Measurements from ENCODE around the gene CWC22. TPM values are rescaled to one million over a fixed set of nuclear protein-coding genes. Genes with fewer than 3 reads are reported as not detected.

The CWC22 gene
- total RNA-seq, 1 donor from 2014 or later, result 18.5 TPM

GRCh38 chr2:180046202-180046601 lies 39.1 kb upstream of the CWC22 start:
- TF ChIP-seq, protein P1, sequence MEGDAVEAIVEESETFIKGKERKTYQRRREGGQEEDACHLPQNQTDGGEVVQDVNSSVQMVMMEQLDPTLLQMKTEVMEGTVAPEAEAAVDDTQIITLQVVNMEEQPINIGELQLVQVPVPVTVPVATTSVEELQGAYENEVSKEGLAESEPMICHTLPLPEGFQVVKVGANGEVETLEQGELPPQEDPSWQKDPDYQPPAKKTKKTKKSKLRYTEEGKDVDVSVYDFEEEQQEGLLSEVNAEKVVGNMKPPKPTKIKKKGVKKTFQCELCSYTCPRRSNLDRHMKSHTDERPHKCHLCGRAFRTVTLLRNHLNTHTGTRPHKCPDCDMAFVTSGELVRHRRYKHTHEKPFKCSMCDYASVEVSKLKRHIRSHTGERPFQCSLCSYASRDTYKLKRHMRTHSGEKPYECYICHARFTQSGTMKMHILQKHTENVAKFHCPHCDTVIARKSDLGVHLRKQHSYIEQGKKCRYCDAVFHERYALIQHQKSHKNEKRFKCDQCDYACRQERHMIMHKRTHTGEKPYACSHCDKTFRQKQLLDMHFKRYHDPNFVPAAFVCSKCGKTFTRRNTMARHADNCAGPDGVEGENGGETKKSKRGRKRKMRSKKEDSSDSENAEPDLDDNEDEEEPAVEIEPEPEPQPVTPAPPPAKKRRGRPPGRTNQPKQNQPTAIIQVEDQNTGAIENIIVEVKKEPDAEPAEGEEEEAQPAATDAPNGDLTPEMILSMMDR (IDR thresholded peaks at IDR 0.05), result no peak
- Histone ChIP-seq H3K27ac (no peak overlapping the region), H3K4me1 (no peaks in the 10 kb centered on the region), H3K36me3 (no peaks in the 10 kb centered on the region), H3K4me3 (no peak overlapping the region), H3K27me3 (no peaks in the 10 kb centered on the region), H3K9me3 (no peaks in the 10 kb centered on the region)
- intact Hi-C loops (cut with DNase I), result no loop called here
- no peak for DNase-seq (ENCODE audit: low spot score in 2 of 2)

DNA sequence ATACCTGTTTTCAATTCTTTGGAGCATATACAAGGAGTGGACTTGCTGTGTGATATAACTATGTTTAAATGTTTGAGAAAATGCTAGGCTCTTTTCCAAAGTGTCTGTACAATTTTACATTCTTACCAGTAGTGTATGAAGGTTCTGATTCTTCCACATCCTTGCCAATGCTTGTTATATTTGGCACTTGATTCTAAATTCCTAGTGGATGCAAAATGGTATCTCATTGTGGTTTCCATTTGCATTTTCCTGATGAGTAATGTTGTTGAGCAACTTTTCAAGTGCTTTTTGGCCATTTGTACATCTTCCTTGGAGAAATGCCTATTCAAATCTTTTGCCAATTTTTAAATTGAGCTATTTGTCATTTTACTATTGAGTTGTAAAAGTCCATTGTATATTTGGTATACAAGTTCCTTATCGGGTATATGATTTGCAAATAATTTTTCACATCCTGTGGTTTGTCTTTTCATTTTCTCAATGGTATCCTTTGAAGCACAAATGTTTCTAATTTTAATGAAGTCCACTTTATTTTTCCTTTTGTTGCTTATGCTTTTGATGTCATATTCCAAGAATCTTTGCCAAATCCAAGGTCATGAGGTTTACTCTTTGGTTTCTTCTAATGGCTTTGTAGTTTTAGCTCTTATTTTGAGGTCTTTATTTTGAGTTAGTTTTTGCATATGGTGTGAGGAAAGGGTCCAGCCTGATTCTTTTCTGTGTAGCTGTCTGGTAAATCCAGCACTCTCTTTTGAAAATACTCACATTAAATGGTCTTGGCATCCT lies 33.2 kb upstream of the CWC22 start:
- TF ChIP-seq, protein P1 (IDR thresholded peaks at IDR 0.05), result no peak

DNA sequence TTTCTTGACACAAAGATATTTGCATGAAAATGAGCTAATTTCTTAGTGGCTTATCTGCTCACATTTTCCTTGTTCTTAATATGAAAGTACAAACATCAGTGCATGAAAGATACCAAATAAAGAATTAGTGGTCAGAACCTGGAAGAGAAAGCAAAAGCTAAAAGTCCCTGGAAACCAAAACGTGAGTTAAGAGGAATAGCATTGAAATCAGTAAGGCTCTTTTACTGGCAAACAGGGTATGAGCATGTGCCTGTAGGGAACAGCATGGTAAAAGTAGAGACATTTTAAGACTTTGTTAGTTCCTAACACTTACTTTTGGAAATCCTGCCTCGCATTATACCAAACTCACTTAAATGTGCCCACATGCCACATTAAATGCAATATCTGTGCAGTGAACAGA lies 31.9 kb upstream of the CWC22 start:
- no peaks in the 10 kb centered on the region for H3K9me3 ChIP-seq
- H3K36me3 ChIP-seq, result no peaks in the 10 kb centered on the region
- H3K27ac ChIP-seq, result no peak overlapping the region
- H3K4me1 ChIP-seq, result no peaks in the 10 kb centered on the region
- no peaks in the 10 kb centered on the region for H3K27me3 ChIP-seq
- DNase-seq (ENCODE audit: low spot score in 2 of 2), result no peak
- TF ChIP-seq, protein P1 (IDR thresholded peaks at IDR 0.05), result no peak
- intact Hi-C loops (cut with DNase I), result no loop called here
- no peak overlapping the region for H3K4me3 ChIP-seq

More for the DNA sequence above, 33.2 kb upstream of the CWC22 start:
- no peak overlapping the region for H3K4me3 ChIP-seq
- no peak overlapping the region for H3K27ac ChIP-seq
- no peaks in the 10 kb centered on the region for H3K36me3 ChIP-seq
- no peak for DNase-seq (ENCODE audit: low spot score in 2 of 2)
- H3K9me3 ChIP-seq, result no peaks in the 10 kb centered on the region
- no peaks in the 10 kb centered on the region for H3K27me3 ChIP-seq
- intact Hi-C loops (cut with DNase I), result no loop called here
- no peaks in the 10 kb centered on the region for H3K4me1 ChIP-seq

DNA sequence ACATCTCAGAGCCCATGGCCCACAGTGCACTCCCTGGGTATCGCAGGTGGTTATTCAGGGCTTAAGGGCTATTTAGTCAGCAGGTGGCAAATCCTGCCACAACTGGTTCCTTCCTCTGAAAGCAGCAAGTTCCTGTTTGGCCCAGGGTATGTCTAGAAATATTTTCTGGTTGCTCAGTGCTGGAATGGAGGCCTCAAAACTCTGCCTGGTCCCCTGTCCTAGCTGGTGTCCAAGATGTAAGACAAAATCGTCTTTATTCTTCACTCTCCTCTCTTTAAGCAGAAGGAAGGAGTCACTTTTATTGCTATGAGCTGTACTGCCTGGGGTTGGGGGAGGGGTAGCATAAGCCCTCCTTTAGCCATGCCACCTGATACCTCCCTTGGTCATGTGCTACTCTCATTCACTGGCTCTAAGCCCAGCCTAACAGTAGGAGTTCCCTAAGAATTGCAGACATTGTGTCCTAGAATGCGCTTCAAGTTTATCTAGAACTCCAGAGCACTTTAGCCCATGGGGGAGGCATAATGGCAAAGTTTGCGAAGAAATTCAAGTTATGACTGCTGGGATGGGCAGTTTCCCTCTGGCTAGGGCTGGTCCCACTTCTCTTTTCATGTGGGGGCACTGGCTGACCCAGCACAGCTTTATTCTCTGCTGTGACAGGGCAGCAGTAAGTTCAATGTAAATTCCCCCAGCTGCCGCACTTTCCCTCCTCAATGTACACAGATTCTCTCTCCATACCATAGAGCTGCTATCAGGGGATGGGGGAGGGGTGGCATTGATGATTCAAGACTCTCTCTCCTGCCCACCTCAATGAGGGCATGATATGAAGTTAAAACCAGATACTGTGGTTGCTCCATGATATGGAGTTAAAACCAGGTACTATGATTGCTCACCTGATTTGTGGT lies 27.1 kb upstream of the CWC22 start:
- Histone ChIP-seq H3K4me3 (no peak overlapping the region), H3K4me1 (no peaks in the 10 kb centered on the region), H3K27ac (no peak overlapping the region), H3K36me3 (no peaks in the 10 kb centered on the region), H3K27me3 (no peaks in the 10 kb centered on the region), H3K9me3 (peaks cover 6 to 9% of the 10 kb centered on the region in 2 donors)
- no peak for DNase-seq (ENCODE audit: low spot score in 2 of 2)
- intact Hi-C loops (cut with DNase I), result no loop called here
- TF ChIP-seq, protein P1 (IDR thresholded peaks at IDR 0.05), result no peak

DNA sequence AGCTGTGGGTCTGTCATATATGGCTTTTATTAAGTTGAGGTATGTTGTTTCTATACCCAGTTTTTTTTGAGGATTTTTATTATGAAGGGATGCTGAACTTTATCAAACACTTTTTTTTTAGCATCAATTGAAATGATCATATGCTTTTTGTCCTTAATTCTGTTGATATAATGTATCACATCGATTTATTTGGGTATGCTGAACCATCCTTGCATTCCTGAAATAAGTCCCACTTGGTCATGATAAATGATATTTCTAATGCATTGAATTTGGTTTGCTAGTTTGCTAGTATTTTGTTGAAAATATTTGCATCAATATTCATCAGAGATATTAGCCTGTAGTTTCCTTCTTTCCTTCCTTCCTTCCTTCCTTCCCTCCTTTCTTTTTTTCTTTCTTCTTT lies 22.5 kb upstream of the CWC22 start:
- intact Hi-C loops (cut with DNase I), result no loop called here
- TF ChIP-seq, protein P1 (IDR thresholded peaks at IDR 0.05), result no peak
- Histone ChIP-seq H3K4me1 (no peaks in the 10 kb centered on the region), H3K36me3 (no peaks in the 10 kb centered on the region), H3K27me3 (no peaks in the 10 kb centered on the region), H3K4me3 (no peak overlapping the region), H3K9me3 (peaks cover 6 to 10% of the 10 kb centered on the region in 2 donors), H3K27ac (no peak overlapping the region)
- no peak for DNase-seq (ENCODE audit: low spot score in 2 of 2)

Data from ascending aorta (tissue), 2 donors.